ENCODE measurements around the gene NRARP. TPM values are rescaled to one million over a fixed set of nuclear protein-coding genes. Genes with fewer than 3 reads are reported as not detected.

NRARP gene
- total and polyA plus RNA-seq, 2 of the 8 experiments (the other 6 are each of a cell fraction or from before 2014, with no cell fraction given): 32.5 to 37.2 TPM

DNA sequence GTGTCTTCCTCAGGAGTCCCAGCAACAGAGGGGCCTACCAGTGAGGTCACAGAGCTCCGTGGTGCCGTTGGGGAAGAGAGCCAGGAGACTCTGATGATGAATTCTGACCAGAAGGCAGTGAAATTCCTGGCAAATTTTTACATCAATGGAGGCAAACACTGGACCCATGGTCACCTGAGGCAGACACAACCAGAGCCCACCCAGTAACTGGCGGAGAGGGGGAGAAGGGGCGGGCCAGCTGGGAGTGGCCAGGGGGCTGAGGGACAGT is 50.9 kb downstream of the NRARP start, which contains the start of gene STPG3:
TSS of gene STPG3 (plus strand) at position 93 of the 268 bp plus-strand sequence. CDS start at position 94, 1 bp downstream.
- Histone ChIP-seq H3K14ac (ENCODE audit: insufficient read length) (no peak within 1 kb of the TSS), H3K27me3 (replicated peaks in 1 of 4; ENCODE audit: control insufficient read depth in 3 of 4, extremely low read depth in 1 of 4, insufficient read depth in 3 of 4, low read length in 3 of 4) (peaks cover 0 to 7% (median 0%) of the 10 kb centered on the region in 4 experiments; a peak in 3 of 7 replicates), H3K36me3 (ENCODE audit: control insufficient read depth in 2 of 4, insufficient read depth in 4 of 4, low read length in 3 of 4) (no peaks in the 10 kb centered on the region), H3K4ac (replicated peaks; ENCODE audit: insufficient read length, low read depth, low read length) (peak within 1 kb of the TSS; percentile 85), H2BK120ac (replicated peaks; ENCODE audit: low read depth, low read length) (no peak within 1 kb of the TSS), H3K23ac (ENCODE audit: insufficient read length) (no peak within 1 kb of the TSS), H3K79me1 (ENCODE audit: low read depth, low read length) (peaks cover 3% of the 10 kb centered on the region; the same call in 1 of the 2 replicates), H3K56ac (replicated peaks; ENCODE audit: insufficient read length, low read depth, low read length) (no peak within 1 kb of the TSS), H2AK5ac (ENCODE audit: low read depth, low read length) (peak within 1 kb of the TSS; percentile 83; the same call in 1 of the 2 replicates), H4K5ac (ENCODE audit: insufficient read length, low read depth, low read length) (no peak within 1 kb of the TSS), H3K27ac (ENCODE audit: low read depth, low read length) (no peak within 1 kb of the TSS), H3K4me3 (ENCODE audit: extremely low read depth in 1 of 4, insufficient read depth in 2 of 4, low read depth in 3 of 4, low read length in 4 of 4) (no peak within 1 kb of the TSS), H3K4me1 (replicated peaks in 1 of 4; ENCODE audit: control insufficient read depth in 3 of 4, insufficient read depth in 4 of 4, low read length in 3 of 4) (peaks cover 0 to 16% (median 13%) of the 10 kb centered on the region in 4 experiments; a peak in 5 of 7 replicates), H4K8ac (ENCODE audit: extremely low read depth, insufficient read depth, low read length) (peak within 1 kb of the TSS; percentile 74; the same call in 1 of the 2 replicates), H2BK5ac (ENCODE audit: low read depth, low read length) (0 out of 2 replicates have a peak within 1 kb of the TSS, but pooled peaks have one; percentile 44), H4K20me1 (replicated peaks in 1 of 2; ENCODE audit: control insufficient read depth in 1 of 2, insufficient read depth in 2 of 2, low read length in 2 of 2) (peaks cover 0 to 3% of the 10 kb centered on the region in 2 experiments), H3K9ac (replicated peaks in 1 of 4; ENCODE audit: extremely low read depth in 1 of 4, low read depth in 3 of 4, low read length in 3 of 4) (no peak within 1 kb of the TSS), H2BK20ac (ENCODE audit: low read length) (no peak within 1 kb of the TSS), H3K4me2 (ENCODE audit: insufficient read depth in 1 of 2, low read depth in 2 of 2, low read length in 2 of 2) (0 out of 4 replicates have a peak within 1 kb of the TSS, but pooled peaks of 1 of the 2 experiments have one; percentile 28), H2AFZ (ENCODE audit: low read length) (no peak within 1 kb of the TSS), H3K9me3 (ENCODE audit: insufficient read depth in 2 of 2, low read depth in 1 of 2, low read length in 1 of 2) (no peaks in the 10 kb centered on the region), H2BK15ac (ENCODE audit: low read length) (no peak within 1 kb of the TSS; the same call in 1 of the 2 replicates), H2BK12ac (ENCODE audit: low read depth, low read length) (no peak within 1 kb of the TSS), H3K79me2 (ENCODE audit: control insufficient read depth in 1 of 2, insufficient read depth in 2 of 2, low read length in 2 of 2) (peaks cover 0 to 6% of the 10 kb centered on the region in 2 experiments; a peak in 2 of 4 replicates), H3K23me2 (ENCODE audit: low read depth, low read length) (peaks cover 14% of the 10 kb centered on the region; the same call in 1 of the 2 replicates), H3K18ac (ENCODE audit: extremely low read depth, low read length) (peak within 1 kb of the TSS; percentile 48; the same call in 1 of the 2 replicates), H4K91ac (replicated peaks; ENCODE audit: insufficient read length, low read length) (no peak within 1 kb of the TSS)
- FAIRE-seq (no peak), DNase-seq (ENCODE audit: low read depth in 1 of 2, low spot score in 2 of 2) (no peak)
- ChIA-PET CTCF (ENCODE audit: partially characterized antibody) (interaction anchor here (0.7 to 1.0 kb wide), 3 partner anchors 9 to 58 kb away, joined by 3 read pairs; partner anchors contain the start of gene TOR4A), POLR2A (ENCODE audit: partially characterized antibody) (interaction anchor here (47.8 to 69.9 kb wide), 2 partner anchors 6 to 16 kb away, joined by 1462 read pairs; partner anchors contain the start of genes CYSRT1, NDOR1, NELFB and RNF208)
- 79% methylated on average over 3 of the region's 4 CpGs; no CpG with 5 or more reads in 1 of the 2 experiments for WGBS, 2 experiments (ENCODE audit: extremely low coverage in 1 of 2, insufficient coverage in 1 of 2, insufficient read length in 1 of 2, insufficient replicate concordance in 2 of 2, low coverage in 1 of 2, low lambda C conversion rate in 2 of 2, missing lambda C conversion rate in 1 of 2)
- TF ChIP-seq BRCA1 (IDR thresholded peaks at IDR 0.05; ENCODE audit: low read depth, low read length) (no peak), SUZ12 (IDR thresholded peaks at IDR 0.05; ENCODE audit: low read length) (no peak), RNF2 (IDR thresholded peaks at IDR 0.05; ENCODE audit: borderline replicate concordance, low read depth, low read length, missing control alignments, poor library complexity, severe bottlenecking) (no peak), TAF7 (optimal IDR thresholded peaks at IDR 0.05; ENCODE audit: borderline replicate concordance, low read depth, low read length) (no peak), RBBP5 (IDR thresholded peaks at IDR 0.05; ENCODE audit: borderline replicate concordance, low read depth, low read length) (no peak), POLR2A (IDR thresholded peaks at IDR 0.05; ENCODE audit: control extremely low read depth in 1 of 2, low read depth in 2 of 2, low read length in 2 of 2) (no peak), GTF2F1 (IDR thresholded peaks at IDR 0.05; ENCODE audit: borderline replicate concordance, low read depth, low read length) (no peak), MAFK (IDR thresholded peaks at IDR 0.05; ENCODE audit: low read depth, low read length) (no peak), SP4 (IDR thresholded peaks at IDR 0.05; ENCODE audit: low read length) (no peak), POLR2AphosphoS5 (IDR thresholded peaks at IDR 0.05; ENCODE audit: low read depth, low read length) (no peak), YY1 (IDR thresholded peaks at IDR 0.05; ENCODE audit: low read depth, low read length) (no peak), FOSL1 (IDR thresholded peaks at IDR 0.05; ENCODE audit: insufficient read depth, low read depth, low read length) (no peak), ASH2L (IDR thresholded peaks at IDR 0.05; ENCODE audit: low read length) (no peak)
- TF ChIP-seq, protein P1, sequence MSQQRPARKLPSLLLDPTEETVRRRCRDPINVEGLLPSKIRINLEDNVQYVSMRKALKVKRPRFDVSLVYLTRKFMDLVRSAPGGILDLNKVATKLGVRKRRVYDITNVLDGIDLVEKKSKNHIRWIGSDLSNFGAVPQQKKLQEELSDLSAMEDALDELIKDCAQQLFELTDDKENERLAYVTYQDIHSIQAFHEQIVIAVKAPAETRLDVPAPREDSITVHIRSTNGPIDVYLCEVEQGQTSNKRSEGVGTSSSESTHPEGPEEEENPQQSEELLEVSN (IDR thresholded peaks at IDR 0.05): no peak
